HEK293 (cell line): ENCODE measurements around the gene MIB2.

Experiments used
- HOXC10 ChIP-seq: sonication (generic); formaldehyde crosslinking; IDR thresholded peaks from 2 replicates; pipeline ENCODE4 v1.8.1; 2023; ENCODE audit warnings: mild to moderate bottlenecking, missing genetic modification reagents
- KLF9 ChIP-seq: fragments of 450-650 bp; formaldehyde crosslinking; IDR thresholded peaks from 2 replicates; pipeline ENCODE4 v1.5.1; 2016; ENCODE audit warnings: missing biosample characterization, missing genetic modification characterization, low read depth
- MYNN ChIP-seq: fragments of 450-650 bp; formaldehyde crosslinking; IDR thresholded peaks from 2 replicates; pipeline ENCODE4 v1.5.1; 2016; ENCODE audit warnings: missing biosample characterization, missing genetic modification characterization, borderline replicate concordance
- OSR2 ChIP-seq: fragments of 450-650 bp; formaldehyde crosslinking; IDR thresholded peaks from 2 replicates; pipeline ENCODE4 v1.5.1; 2016; ENCODE audit warnings: missing biosample characterization, missing genetic modification characterization
- PRDM2 ChIP-seq: fragments of 450-650 bp; formaldehyde crosslinking; IDR thresholded peaks from 2 replicates; pipeline ENCODE4 v1.5.1; 2016; ENCODE audit warnings: missing biosample characterization, missing genetic modification characterization, borderline replicate concordance
- SP2 ChIP-seq: fragments of 450-650 bp; formaldehyde crosslinking; IDR thresholded peaks from 2 replicates; pipeline ENCODE4 v1.5.1; 2016; ENCODE audit warnings: missing biosample characterization, missing genetic modification characterization
- SP3 ChIP-seq: fragments of 450-650 bp; formaldehyde crosslinking; IDR thresholded peaks from 2 replicates; pipeline ENCODE4 v1.5.1; 2016; ENCODE audit warnings: missing biosample characterization, missing genetic modification characterization
- ZBTB20 ChIP-seq: fragments of 450-650 bp; formaldehyde crosslinking; IDR thresholded peaks from 2 replicates; pipeline ENCODE4 v1.5.1; 2016; ENCODE audit warnings: missing biosample characterization, missing genetic modification characterization
- ZFP3 ChIP-seq: fragments of 450-650 bp; formaldehyde crosslinking; IDR thresholded peaks from 2 replicates; pipeline ENCODE4 v1.5.1; 2016; ENCODE audit warnings: low read depth, missing biosample characterization, missing genetic modification characterization
- ZFP69B ChIP-seq: fragments of 450-650 bp; formaldehyde crosslinking; IDR thresholded peaks from 2 replicates; pipeline ENCODE4 v1.5.1; 2016; ENCODE audit warnings: missing biosample characterization, missing genetic modification characterization
- ZNF112 ChIP-seq: fragments of 450-650 bp; formaldehyde crosslinking; IDR thresholded peaks from 2 replicates; pipeline ENCODE4 v1.5.0; 2017; ENCODE audit warnings: missing biosample characterization, missing genetic modification characterization
- ZNF132 ChIP-seq: fragments of 450-650 bp; formaldehyde crosslinking; IDR thresholded peaks from 2 replicates; pipeline ENCODE4 v1.5.1; 2017; ENCODE audit warnings: missing biosample characterization, missing genetic modification characterization, borderline replicate concordance
- ZNF174 ChIP-seq: fragments of 450-650 bp; formaldehyde crosslinking; IDR thresholded peaks from 2 replicates; pipeline ENCODE4 v1.5.0; 2017; ENCODE audit warnings: missing biosample characterization, mild to moderate bottlenecking, missing genetic modification characterization
- ZNF26 ChIP-seq: fragments of 450-650 bp; formaldehyde crosslinking; IDR thresholded peaks from 2 replicates; pipeline ENCODE4 v1.5.1; 2016; ENCODE audit warnings: missing biosample characterization, missing genetic modification characterization
- ZNF292 ChIP-seq: fragments of 450-650 bp; formaldehyde crosslinking; IDR thresholded peaks from 2 replicates; pipeline ENCODE4 v1.5.1; 2016; ENCODE audit warnings: low read depth, missing biosample characterization, missing genetic modification characterization, borderline replicate concordance
- ZNF335 ChIP-seq: fragments of 450-650 bp; formaldehyde crosslinking; conservative IDR thresholded peaks from 2 replicates; pipeline ENCODE4 v1.5.1; 2016; ENCODE audit warnings: missing biosample characterization, missing genetic modification characterization
- ZNF37A ChIP-seq: fragments of 450-650 bp; IDR thresholded peaks from 2 replicates; pipeline ENCODE4 v1.5.1; 2018; ENCODE audit warnings: missing biosample characterization, missing genetic modification characterization
- ZNF394 ChIP-seq: fragments of 450-650 bp; formaldehyde crosslinking; IDR thresholded peaks from 2 replicates; pipeline ENCODE4 v1.5.1; 2016; ENCODE audit warnings: missing biosample characterization, missing genetic modification characterization, mild to moderate bottlenecking, moderate library complexity, borderline replicate concordance
- ZNF416 ChIP-seq: fragments of 450-650 bp; formaldehyde crosslinking; IDR thresholded peaks from 2 replicates; pipeline ENCODE4 v1.5.1; 2016; ENCODE audit warnings: missing biosample characterization, missing genetic modification characterization
- ZNF426 ChIP-seq: fragments of 450-650 bp; formaldehyde crosslinking; IDR thresholded peaks from 2 replicates; pipeline ENCODE4 v1.5.1; 2017; ENCODE audit warnings: missing biosample characterization, missing genetic modification characterization, mild to moderate bottlenecking, inconsistent platforms, moderate library complexity
- ZNF510 ChIP-seq: fragments of 450-650 bp; formaldehyde crosslinking; IDR thresholded peaks from 2 replicates; pipeline ENCODE4 v1.5.1; 2018; ENCODE audit warnings: mild to moderate bottlenecking, missing genetic modification characterization, missing biosample characterization; ENCODE audit not compliant: insufficient replicate concordance
- ZNF549 ChIP-seq: fragments of 450-650 bp; IDR thresholded peaks from 2 replicates; pipeline ENCODE4 v1.5.1; 2018; ENCODE audit warnings: missing biosample characterization, missing genetic modification characterization, mild to moderate bottlenecking, inconsistent platforms, moderate library complexity
- ZNF610 ChIP-seq: fragments of 450-650 bp; formaldehyde crosslinking; IDR thresholded peaks from 2 replicates; pipeline ENCODE4 v1.5.1; 2016; ENCODE audit warnings: missing biosample characterization, missing genetic modification characterization, borderline replicate concordance
- ZNF623 ChIP-seq: fragments of 450-650 bp; formaldehyde crosslinking; IDR thresholded peaks from 2 replicates; pipeline ENCODE4 v1.5.1; 2016; ENCODE audit warnings: missing biosample characterization, missing genetic modification characterization
- ZNF624 ChIP-seq: fragments of 450-650 bp; formaldehyde crosslinking; IDR thresholded peaks from 2 replicates; pipeline ENCODE4 v1.5.1; 2017; ENCODE audit warnings: missing biosample characterization, missing genetic modification characterization
- ZNF626 ChIP-seq: fragments of 450-650 bp; sonication (Bioruptor Pico); formaldehyde crosslinking; IDR thresholded peaks from 2 replicates; pipeline ENCODE4 v1.5.1; 2018; ENCODE audit warnings: missing biosample characterization, missing genetic modification characterization, inconsistent platforms
- ZNF701 ChIP-seq: fragments of 450-650 bp; formaldehyde crosslinking; IDR thresholded peaks from 2 replicates; pipeline ENCODE4 v1.5.1; 2016; ENCODE audit warnings: missing biosample characterization, missing genetic modification characterization
- ZNF707 ChIP-seq: fragments of 450-650 bp; formaldehyde crosslinking; IDR thresholded peaks from 2 replicates; pipeline ENCODE4 v1.5.1; 2016; ENCODE audit warnings: missing biosample characterization, missing genetic modification characterization
- ZNF843 ChIP-seq: fragments of 450-650 bp; formaldehyde crosslinking; IDR thresholded peaks from 2 replicates; pipeline ENCODE4 v1.5.1; 2016; ENCODE audit warnings: missing biosample characterization, missing genetic modification characterization
- TF ChIP-seq, protein P1 (sequence below): fragments of 450-650 bp; formaldehyde crosslinking; IDR thresholded peaks from 2 replicates; pipeline ENCODE4 v1.5.1; 2016; ENCODE audit warnings: missing biosample characterization, missing genetic modification characterization
- TF ChIP-seq, protein P2 (sequence below): fragments of 450-650 bp; formaldehyde crosslinking; IDR thresholded peaks from 2 replicates; pipeline ENCODE4 v1.5.1; 2016; ENCODE audit warnings: missing biosample characterization, missing genetic modification characterization, low read depth

MIB2 gene

GRCh38 chr1:1614954-1615255, 395 bp upstream of the MIB2 start (continued):
- no peak for TF ChIP-seq PRDM2 (tag by site-specific recombination)
- TF ChIP-seq SP2 (tag by site-specific recombination), result no peak
- TF ChIP-seq ZNF426 (tag by site-specific recombination), result no peak
- no peak for TF ChIP-seq ZFP69B
- no peak for TF ChIP-seq ZNF623
- TF ChIP-seq ZNF416 (tag by site-specific recombination), result no peak
- no peak for TF ChIP-seq ZNF549 (tag by site-specific recombination)
- no peak for TF ChIP-seq SP3 (tag by site-specific recombination)
- TF ChIP-seq ZNF112 (tag by site-specific recombination), result no peak
- no peak for TF ChIP-seq ZNF510 (tag by site-specific recombination)
- TF ChIP-seq ZFP3 (tag by site-specific recombination), result no peak
- no peak for TF ChIP-seq ZNF37A (tag by site-specific recombination)
- TF ChIP-seq ZNF26 (tag by site-specific recombination), result no peak
- TF ChIP-seq MYNN (tag by site-specific recombination), result no peak; the same call in 1 of the 2 replicates
- no peak for TF ChIP-seq ZNF843
- TF ChIP-seq KLF9 (tag by site-specific recombination), result no peak
- no peak for TF ChIP-seq ZNF132 (tag by site-specific recombination)
- no peak for TF ChIP-seq ZNF394 (tag by site-specific recombination)
- no peak for TF ChIP-seq ZNF626 (tag by site-specific recombination)
- TF ChIP-seq ZNF292 (tag by site-specific recombination), result no peak
- no peak for TF ChIP-seq ZNF624 (tag by site-specific recombination)
- 0 out of 2 replicates have a peak, but pooled peaks have one; percentile 56 for TF ChIP-seq ZBTB20 (tag by site-specific recombination)
- TF ChIP-seq, protein P1, sequence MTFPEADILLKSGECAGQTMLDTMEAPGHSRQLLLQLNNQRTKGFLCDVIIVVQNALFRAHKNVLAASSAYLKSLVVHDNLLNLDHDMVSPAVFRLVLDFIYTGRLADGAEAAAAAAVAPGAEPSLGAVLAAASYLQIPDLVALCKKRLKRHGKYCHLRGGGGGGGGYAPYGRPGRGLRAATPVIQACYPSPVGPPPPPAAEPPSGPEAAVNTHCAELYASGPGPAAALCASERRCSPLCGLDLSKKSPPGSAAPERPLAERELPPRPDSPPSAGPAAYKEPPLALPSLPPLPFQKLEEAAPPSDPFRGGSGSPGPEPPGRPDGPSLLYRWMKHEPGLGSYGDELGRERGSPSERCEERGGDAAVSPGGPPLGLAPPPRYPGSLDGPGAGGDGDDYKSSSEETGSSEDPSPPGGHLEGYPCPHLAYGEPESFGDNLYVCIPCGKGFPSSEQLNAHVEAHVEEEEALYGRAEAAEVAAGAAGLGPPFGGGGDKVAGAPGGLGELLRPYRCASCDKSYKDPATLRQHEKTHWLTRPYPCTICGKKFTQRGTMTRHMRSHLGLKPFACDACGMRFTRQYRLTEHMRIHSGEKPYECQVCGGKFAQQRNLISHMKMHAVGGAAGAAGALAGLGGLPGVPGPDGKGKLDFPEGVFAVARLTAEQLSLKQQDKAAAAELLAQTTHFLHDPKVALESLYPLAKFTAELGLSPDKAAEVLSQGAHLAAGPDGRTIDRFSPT (tag by site-specific recombination), result no peak
- TF ChIP-seq ZNF610 (tag by site-specific recombination), result no peak
- peak; percentile 93 for TF ChIP-seq ZNF335 (tag by site-specific recombination)
- TF ChIP-seq OSR2 (tag by site-specific recombination), result no peak
- TF ChIP-seq ZNF174 (tag by site-specific recombination), result no peak
- TF ChIP-seq ZNF701, result no peak
- TF ChIP-seq, protein P2, sequence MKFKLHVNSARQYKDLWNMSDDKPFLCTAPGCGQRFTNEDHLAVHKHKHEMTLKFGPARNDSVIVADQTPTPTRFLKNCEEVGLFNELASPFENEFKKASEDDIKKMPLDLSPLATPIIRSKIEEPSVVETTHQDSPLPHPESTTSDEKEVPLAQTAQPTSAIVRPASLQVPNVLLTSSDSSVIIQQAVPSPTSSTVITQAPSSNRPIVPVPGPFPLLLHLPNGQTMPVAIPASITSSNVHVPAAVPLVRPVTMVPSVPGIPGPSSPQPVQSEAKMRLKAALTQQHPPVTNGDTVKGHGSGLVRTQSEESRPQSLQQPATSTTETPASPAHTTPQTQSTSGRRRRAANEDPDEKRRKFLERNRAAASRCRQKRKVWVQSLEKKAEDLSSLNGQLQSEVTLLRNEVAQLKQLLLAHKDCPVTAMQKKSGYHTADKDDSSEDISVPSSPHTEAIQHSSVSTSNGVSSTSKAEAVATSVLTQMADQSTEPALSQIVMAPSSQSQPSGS (tag by site-specific recombination), result no peak
- no peak for TF ChIP-seq ZNF707 (tag by site-specific recombination)
- TF ChIP-seq HOXC10 (CRISPR knock-in tag), result no peak
